NB4 (cell line): ENCODE data around the gene OTUB2.

ENCODE experiments used
- DNase-seq: peaks from one replicate; pipeline ENCODE4 v3.0.0; 2010; ENCODE audit warnings: low read depth
- H3K4me3 ChIP-seq: one replicate; pipeline ENCODE4 v1.5.1; 2011; ENCODE audit warnings: mild to moderate bottlenecking, low read depth, low read length, moderate library complexity
- MYC ChIP-seq: IDR thresholded peaks from 2 replicates; pipeline ENCODE4 v1.6.1; 2011; ENCODE audit warnings: low read depth, low read length
- POLR2A ChIP-seq: IDR thresholded peaks from 2 replicates; pipeline ENCODE4 v1.6.1; 2011; ENCODE audit warnings: mild to moderate bottlenecking; ENCODE audit not compliant: insufficient read length; ENCODE audit errors: extremely low read depth
- TF ChIP-seq, protein P1 (sequence below): IDR thresholded peaks from one replicate; pipeline ENCODE4 v1.5.1; 2012; ENCODE audit warnings: low read depth, low read length
- TF ChIP-seq, protein P2 (sequence below): IDR thresholded peaks from 2 replicates; pipeline ENCODE4 v1.6.1; 2011; ENCODE audit warnings: low read depth, low read length

The OTUB2 gene

DNA sequence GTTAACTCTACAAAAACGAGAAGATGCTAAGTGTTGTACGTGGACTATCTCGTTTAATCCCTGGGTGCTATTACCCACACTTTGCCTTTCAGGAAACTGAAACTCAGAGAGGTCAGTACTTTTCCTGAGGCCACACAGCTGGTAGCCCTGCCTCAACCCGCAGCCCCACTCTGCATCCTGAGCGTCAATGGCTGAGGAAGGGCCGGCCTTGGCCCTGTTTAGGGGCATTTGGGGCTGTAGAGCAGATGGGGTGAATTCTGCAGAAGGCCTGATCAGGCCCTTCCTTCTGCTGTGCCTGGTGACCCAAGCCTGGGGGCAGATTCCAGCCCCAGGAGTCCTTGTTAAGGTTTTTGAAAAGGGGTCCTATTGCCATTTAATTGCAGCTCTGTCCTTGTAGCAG lies 32.8 kb upstream of the OTUB2 start:
- no peak for DNase-seq
- H3K4me3 ChIP-seq = no peak overlapping the region
- no peak for TF ChIP-seq POLR2A
- TF ChIP-seq, protein P1, sequence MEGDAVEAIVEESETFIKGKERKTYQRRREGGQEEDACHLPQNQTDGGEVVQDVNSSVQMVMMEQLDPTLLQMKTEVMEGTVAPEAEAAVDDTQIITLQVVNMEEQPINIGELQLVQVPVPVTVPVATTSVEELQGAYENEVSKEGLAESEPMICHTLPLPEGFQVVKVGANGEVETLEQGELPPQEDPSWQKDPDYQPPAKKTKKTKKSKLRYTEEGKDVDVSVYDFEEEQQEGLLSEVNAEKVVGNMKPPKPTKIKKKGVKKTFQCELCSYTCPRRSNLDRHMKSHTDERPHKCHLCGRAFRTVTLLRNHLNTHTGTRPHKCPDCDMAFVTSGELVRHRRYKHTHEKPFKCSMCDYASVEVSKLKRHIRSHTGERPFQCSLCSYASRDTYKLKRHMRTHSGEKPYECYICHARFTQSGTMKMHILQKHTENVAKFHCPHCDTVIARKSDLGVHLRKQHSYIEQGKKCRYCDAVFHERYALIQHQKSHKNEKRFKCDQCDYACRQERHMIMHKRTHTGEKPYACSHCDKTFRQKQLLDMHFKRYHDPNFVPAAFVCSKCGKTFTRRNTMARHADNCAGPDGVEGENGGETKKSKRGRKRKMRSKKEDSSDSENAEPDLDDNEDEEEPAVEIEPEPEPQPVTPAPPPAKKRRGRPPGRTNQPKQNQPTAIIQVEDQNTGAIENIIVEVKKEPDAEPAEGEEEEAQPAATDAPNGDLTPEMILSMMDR = no peak
- TF ChIP-seq, protein P2, sequence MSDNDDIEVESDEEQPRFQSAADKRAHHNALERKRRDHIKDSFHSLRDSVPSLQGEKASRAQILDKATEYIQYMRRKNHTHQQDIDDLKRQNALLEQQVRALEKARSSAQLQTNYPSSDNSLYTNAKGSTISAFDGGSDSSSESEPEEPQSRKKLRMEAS = no peak
- no peak for TF ChIP-seq MYC

DNA sequence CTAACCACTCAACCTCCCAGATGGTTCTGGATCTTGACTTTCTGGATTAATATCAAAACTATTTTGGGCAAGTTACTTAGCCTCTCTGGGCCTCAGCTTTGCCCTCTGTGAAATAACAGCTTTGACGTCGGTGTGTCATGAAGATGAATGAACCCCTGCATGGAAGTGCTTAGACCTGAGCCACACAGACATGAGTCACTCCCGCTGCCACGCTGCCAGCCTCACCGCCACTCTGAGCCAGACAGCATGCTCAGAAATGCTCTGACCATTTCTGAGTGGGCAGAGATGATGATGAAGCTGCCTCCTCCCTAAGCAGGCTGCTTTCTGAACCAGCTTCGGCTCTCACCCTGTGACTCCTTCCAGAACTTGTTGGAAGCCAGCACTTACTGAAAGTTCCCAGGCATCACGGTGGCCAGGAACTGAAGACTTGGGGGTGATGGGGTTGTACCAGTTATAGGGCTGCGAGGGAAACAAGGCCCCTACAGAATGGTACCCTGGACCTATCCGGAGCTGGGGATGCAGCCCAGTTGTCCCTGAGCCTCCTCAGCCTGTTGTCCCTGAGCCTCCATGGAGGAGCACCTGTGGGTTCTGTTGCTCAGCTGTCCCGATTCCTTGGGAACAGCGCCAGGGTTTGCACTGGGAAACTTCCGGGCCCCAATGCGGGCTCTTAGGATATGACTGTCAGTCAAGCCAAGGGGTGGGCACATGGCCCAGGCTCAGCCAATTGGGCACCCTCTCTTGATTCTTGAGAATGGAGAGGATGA lies 31.0 kb upstream of the OTUB2 start:
- no peak for DNase-seq
- no peak overlapping the region for H3K4me3 ChIP-seq
- TF ChIP-seq MYC (no peak), POLR2A (no peak)
- TF ChIP-seq, protein P2 = no peak

DNA sequence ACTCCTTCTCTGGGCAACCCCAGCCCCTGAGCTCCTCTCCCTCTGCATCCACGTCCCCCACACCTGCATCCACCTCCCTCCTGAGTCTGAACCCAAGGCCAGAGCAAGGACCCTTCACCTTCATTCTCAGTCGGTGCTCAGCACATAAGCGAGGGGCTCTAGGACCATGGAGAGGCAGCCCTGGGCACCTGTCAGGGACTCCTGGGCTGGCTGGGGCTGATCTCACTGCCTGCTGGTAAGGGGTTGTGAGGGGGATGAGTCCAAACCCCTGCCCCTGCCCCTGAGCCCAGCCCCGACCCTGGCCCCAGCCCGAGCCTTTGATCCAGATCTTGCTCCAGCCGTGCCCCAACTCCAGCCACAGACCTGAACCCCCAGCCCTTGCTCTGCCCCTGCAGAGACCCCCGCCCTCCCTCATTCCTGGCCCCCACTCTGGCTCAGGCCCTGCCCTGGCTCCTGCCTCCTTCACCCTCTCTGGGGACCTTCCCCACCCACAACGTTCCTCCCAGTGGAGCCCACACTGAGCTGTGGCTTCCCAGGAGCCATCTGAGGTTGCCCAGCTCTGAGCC lies 29.9 kb upstream of the OTUB2 start:
- no peak overlapping the region for H3K4me3 ChIP-seq
- DNase-seq = no peak
- no peak for TF ChIP-seq MYC
- TF ChIP-seq, protein P2 = no peak
- TF ChIP-seq POLR2A = no peak
- TF ChIP-seq, protein P1 = no peak

DNA sequence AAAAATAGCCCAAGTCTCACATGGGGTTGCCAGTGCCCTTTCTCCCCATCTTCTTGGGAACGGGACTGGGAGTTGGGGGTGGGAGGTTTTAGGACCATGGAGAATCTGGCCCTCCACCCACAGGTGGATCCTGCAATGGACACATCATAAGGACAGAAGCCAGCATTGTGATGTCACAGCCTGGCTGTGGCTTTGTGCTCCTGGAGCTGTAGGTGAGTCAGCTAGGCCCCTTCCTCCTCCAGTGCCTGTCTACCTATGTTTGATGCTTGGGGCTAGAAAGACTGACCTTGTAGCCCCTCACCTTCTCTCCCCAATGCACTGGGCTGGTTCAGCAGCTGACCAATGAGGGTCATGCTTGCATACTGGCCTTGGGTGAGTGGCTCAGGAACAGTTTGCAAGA lies 29.1 kb upstream of the OTUB2 start, which contains the start of gene CCDC197:
TSS of gene CCDC197 (plus strand) at position 220 of the 400 bp plus-strand sequence. CDS start 831 bp downstream, outside the sequence.
- no peak within 1 kb of the TSS for H3K4me3 ChIP-seq
- TF ChIP-seq, protein P2 = no peak
- TF ChIP-seq MYC = no peak
- TF ChIP-seq, protein P1 = no peak
- TF ChIP-seq POLR2A = no peak
- DNase-seq = no peak

DNA sequence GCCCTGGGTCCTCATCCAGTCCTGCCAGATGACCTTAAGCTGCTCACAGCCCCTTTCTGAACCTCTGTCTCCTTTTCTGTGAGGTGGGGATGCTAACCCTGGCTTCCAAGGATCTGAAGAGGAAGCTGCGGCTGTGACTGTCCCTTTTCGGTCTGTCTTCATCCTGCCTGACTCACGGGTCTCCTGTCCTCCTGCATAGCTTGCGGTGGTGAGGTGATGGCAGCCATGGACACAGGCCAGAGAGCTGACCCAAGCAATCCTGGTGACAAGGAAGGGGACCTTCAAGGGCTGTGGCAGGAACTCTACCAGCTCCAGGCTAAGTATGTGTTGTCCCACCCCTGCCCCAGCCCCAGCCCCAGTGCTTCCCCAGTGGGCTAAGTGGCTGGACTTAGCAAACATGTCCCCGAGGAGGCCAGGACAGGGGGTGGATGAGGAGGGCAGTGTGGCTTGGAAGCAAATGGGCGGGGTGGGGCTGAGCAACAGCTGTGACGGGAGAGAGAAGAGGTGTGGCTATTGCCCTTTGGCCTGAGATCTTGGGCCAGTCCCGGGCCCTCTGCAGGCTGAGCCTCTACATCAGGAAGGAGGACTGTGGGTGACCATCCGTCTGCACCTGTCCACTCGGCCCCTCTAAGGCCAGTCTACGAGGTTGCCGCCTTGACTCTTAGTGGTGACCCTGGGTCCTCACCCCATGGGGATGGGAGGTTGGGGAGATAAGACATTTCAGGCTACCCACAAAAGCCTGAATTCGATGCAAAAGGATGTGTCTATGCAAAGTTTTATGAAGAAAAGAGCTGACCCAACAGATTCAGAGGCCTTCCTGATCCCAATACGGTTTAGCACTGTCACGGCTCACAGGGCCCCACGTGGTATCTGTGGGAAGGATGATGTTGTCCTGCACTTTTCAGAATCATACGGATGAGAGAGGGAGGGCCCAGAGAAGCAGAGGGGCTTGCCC lies 27.9 kb upstream of the OTUB2 start:
- no peak overlapping the region for H3K4me3 ChIP-seq
- TF ChIP-seq POLR2A (no peak), MYC (no peak)
- TF ChIP-seq, protein P2 = no peak
- TF ChIP-seq, protein P1 = no peak
- DNase-seq = no peak
